Rectal smooth muscle tissue (tissue), 1 donor: ENCODE measurements around the gene AKT2.

Experiments used
- H3K27ac ChIP-seq: one replicate; pipeline ENCODE4 v1.7.0; 2013; ENCODE audit warnings: low read depth, low read length, inconsistent platforms
- H3K27me3 ChIP-seq: one replicate; pipeline ENCODE4 v1.7.0; 2013; ENCODE audit warnings: low read length; ENCODE audit not compliant: control insufficient read depth, insufficient read depth
- H3K36me3 ChIP-seq: one replicate; pipeline ENCODE4 v1.7.0; 2013; ENCODE audit warnings: low read length; ENCODE audit not compliant: control insufficient read depth, insufficient read depth
- H3K4me1 ChIP-seq: one replicate; pipeline ENCODE4 v1.7.0; 2013; ENCODE audit warnings: low read length; ENCODE audit not compliant: control insufficient read depth, insufficient read depth
- H3K4me3 ChIP-seq: one replicate; pipeline ENCODE4 v1.7.0; 2013; ENCODE audit warnings: low read length
- H3K9ac ChIP-seq: one replicate; pipeline ENCODE4 v1.7.0; 2013; ENCODE audit warnings: low read length

The AKT2 gene

DNA sequence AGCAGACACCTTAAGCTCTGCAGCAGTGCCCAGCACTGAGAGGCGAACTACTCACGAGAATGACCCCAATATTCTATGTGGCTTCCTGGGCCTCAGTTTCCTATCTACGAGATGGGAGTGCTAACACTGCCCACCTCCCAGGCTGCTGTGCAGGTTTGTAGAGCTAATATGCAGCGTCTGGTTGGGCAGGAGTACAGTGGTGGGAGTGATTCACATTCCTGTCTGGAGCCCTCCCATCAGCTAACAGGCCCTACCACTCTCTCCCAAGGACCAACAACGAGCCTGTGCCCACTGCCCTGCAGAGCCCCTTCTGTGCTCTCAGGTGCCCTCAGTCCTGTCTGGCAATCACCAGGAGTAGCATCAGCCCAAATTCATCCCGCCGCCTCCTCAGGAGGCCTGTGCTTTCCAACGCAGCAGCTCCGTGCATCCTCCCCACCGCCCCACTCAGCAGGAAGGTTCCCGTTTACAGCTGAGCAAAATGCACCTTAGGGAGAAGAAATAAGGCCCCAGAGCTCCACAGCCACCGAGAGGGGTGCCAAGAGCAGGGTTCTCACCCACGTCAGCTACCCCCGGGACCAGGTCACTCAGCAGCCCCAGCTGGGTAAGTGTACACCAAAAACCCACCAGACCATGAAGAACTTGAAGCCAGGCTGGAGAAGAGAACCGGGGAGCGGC lies 6.6 kb downstream of the AKT2 start:
- Histone ChIP-seq H3K27ac (peak overlapping the region; percentile 60), H3K36me3 (no peaks in the 10 kb centered on the region), H3K4me3 (peak overlapping the region; percentile 14), H3K4me1 (peaks cover 25% of the 10 kb centered on the region), H3K9ac (no peak overlapping the region), H3K27me3 (no peaks in the 10 kb centered on the region)

DNA sequence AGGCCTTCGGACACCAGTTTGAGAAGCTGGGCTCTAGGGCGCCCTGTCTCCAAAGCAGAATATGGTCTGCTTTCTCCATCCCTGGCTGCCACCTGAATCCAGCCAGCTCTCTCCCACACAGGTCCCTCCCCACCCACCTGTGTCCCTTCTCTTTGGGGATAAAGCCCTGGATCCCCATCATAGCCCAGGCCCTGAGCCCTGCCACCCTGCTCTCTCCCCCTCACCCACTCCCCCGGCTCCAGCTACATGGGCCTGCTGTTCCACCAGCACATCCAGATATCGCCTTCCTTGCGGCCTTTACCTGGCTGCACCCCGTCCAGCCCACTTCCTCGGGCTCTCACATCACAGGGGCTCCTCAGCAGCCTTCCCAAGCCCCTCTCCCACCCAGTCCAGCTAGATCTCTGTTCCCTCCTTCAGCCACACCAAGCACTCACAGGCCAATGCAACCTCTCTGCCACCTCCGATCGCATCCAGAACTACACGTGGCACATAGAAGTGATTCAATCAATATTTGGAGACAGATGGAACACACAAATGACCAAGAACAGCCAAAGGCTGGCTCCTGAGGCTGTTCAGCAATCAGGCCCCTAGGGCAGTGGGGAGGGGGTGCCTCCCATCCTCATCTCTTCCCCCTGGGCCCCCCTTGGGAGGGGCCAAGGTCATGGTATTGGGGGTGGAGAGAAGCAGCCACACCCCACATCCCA lies 7.6 kb downstream of the AKT2 start:
- Histone ChIP-seq H3K9ac (no peak overlapping the region), H3K4me1 (peaks cover 17% of the 10 kb centered on the region), H3K4me3 (no peak overlapping the region), H3K27ac (no peak overlapping the region), H3K36me3 (no peaks in the 10 kb centered on the region), H3K27me3 (no peaks in the 10 kb centered on the region)

DNA sequence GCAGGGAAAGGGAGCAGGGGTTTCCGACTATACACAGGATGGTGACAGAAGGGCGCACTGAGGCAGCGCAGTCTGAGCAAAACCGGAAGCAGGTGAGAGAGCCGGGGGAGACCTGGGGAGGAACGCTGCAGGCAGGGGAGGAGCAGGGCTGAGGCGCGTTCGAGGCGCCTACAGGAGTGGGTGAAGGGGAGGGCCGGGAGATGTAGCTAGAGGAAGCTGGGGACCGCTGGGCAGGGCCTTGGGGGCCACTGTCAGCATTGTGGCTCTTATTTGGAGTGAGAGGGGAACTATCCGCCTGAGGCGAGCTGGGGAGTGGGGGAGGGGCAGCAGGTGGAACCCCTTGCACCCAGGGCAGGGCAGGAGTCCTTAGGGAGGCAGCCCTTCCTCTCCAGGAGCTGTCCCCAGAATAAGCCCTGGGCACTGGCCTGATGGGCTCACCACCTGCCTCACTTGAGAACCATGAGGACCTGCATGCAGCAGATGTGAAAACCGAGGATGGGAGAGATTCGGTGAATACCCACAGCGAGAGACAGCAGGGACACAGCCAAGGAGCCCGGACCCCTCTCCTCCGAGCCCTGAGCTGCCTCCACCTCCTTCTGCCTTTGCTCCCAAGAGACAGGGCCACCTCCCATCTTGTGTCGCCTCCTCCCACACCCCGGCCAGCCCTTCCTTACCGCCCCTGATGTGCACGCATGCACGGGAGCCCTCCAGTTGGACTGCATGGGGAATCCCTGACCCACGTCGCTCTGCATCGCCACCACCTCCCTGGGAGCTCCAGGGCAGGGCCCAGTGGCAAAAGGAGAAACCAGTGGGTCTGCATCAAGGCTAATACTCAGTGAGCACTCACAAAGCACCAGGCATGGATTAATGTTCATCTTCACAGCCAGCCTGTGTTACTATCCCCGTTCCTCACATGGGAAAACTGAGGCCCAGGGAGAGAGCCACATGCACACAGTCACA lies 10.3 kb downstream of the AKT2 start:
- Histone ChIP-seq H3K36me3 (no peaks in the 10 kb centered on the region), H3K27me3 (no peaks in the 10 kb centered on the region), H3K9ac (no peak overlapping the region), H3K4me3 (peak overlapping the region; percentile 4), H3K27ac (no peak overlapping the region), H3K4me1 (peaks cover 6% of the 10 kb centered on the region)

DNA sequence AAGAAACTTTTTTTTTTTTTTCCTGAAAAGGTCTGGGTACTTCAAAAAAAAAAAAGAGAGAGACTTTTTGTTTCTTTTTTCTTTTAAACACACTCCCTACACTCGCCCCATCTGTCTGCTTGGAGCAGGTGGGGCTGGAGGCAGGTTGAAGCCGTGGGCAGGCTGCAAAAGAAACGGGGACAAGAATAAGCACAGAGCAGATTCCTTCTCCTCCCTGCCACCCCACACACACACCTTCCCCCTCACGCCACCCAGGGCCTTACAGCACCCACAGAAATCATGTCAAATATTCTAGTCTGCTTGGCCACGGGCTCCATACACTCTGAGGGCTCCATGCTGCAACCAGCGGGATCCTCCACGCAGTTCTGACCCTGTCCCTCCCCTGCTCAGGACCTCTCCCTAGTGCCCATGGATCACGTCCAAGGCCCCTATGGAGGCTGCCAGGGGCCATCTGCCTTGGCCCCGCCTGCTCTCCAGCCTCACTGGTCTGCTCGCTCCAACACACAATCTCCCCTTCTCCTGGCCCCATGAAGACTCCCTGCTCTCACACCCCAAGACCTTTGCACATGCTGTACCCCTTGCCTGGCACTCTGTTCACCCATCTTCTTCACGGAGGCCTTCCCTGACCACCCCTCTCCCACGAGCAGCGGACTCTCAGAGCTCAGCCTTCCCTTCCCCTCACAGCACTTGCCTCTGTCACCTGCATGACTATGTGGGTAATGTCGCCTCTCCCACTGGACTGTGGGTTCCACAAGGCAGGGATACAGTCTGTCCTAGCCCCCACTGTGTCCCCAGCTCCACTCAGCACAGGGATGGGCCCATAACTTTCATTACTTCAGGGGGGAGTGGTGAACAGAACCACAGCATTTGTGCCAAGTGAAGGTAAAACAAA lies 11.4 kb downstream of the AKT2 start:
- Histone ChIP-seq H3K27ac (no peak overlapping the region), H3K36me3 (no peaks in the 10 kb centered on the region), H3K27me3 (no peaks in the 10 kb centered on the region), H3K4me3 (no peak overlapping the region), H3K9ac (no peak overlapping the region), H3K4me1 (no peaks in the 10 kb centered on the region)

DNA sequence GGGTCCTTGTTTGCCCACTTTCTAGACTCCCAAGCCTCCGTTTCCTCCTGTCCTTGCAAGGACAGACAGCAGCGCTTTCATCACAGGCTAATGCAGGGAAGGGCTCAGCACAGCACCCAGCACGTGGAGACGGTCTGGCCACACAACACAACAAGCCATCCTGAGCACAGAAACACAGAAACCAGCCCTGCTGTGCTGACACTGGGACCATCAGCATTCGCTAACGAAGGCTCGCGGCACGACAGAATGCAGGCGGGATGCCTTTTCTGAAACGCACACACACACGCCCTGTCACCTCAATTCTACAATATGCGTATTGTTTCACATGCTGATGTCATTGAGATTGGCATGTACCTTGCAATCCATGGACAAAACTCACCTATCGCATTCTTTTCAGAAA lies 12.9 kb downstream of the AKT2 start:
- H3K36me3 ChIP-seq = no peaks in the 10 kb centered on the region
- no peaks in the 10 kb centered on the region for H3K4me1 ChIP-seq
- no peak overlapping the region for H3K9ac ChIP-seq
- H3K4me3 ChIP-seq = no peak overlapping the region
- H3K27me3 ChIP-seq = no peaks in the 10 kb centered on the region
- H3K27ac ChIP-seq = no peak overlapping the region

DNA sequence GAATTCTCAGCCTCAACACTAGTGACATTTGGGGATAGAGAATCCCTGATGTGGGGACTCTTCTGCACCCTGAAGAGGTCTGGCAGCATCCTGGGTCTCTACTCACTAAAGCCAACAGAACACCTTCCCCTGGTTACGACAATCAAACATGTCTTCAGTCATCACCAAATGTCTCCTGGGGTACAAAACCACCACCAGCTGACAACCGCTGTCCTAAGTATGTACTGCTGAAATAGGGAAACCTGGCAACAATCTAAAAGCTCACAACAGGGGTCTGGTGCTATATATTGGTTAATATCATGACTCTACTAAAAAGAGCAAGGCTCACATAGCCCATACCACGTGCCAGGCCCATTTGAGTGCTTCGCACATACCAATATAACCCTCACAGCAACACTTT lies 13.4 kb downstream of the AKT2 start:
- Histone ChIP-seq H3K4me3 (no peak overlapping the region), H3K9ac (no peak overlapping the region), H3K36me3 (no peaks in the 10 kb centered on the region), H3K27me3 (no peaks in the 10 kb centered on the region), H3K4me1 (no peaks in the 10 kb centered on the region), H3K27ac (no peak overlapping the region)

DNA sequence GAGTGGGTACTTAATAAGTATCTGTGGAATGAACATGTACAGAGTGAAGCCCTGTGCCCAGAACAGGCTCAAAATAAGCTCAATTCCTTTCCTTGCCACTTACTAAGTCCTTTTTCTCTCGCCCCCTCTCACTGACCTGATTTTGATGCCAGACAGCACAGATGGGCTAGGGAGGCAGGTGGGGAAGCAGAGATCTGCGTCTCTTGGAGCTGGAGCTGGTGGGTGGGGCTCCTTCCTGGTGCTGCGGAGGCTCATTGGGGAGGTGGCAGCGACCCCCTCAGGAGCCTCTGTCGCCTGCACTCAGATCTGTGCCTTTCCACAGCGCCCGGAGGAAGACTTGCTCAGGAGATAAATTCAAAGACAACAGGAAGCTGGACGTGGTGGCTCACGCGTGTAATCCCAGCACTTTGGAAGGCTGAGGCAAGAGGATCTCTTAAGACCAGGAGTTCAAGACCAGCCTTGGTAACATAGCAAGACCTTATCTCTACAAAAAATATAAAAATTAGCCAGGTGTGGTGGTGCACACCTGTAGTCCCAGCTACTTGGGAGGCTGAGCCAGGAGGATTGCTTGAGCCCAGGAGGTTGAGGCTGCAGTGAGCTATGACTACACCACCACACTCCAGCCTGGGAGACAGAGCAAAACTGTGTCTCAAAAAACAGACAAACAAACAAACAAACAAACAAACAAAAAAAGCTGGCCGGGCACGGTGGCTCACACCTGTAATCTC lies 14.6 kb downstream of the AKT2 start:
- Histone ChIP-seq H3K27ac (no peak overlapping the region), H3K36me3 (no peaks in the 10 kb centered on the region), H3K4me1 (peaks cover 5% of the 10 kb centered on the region), H3K9ac (no peak overlapping the region), H3K4me3 (no peak overlapping the region), H3K27me3 (no peaks in the 10 kb centered on the region)

DNA sequence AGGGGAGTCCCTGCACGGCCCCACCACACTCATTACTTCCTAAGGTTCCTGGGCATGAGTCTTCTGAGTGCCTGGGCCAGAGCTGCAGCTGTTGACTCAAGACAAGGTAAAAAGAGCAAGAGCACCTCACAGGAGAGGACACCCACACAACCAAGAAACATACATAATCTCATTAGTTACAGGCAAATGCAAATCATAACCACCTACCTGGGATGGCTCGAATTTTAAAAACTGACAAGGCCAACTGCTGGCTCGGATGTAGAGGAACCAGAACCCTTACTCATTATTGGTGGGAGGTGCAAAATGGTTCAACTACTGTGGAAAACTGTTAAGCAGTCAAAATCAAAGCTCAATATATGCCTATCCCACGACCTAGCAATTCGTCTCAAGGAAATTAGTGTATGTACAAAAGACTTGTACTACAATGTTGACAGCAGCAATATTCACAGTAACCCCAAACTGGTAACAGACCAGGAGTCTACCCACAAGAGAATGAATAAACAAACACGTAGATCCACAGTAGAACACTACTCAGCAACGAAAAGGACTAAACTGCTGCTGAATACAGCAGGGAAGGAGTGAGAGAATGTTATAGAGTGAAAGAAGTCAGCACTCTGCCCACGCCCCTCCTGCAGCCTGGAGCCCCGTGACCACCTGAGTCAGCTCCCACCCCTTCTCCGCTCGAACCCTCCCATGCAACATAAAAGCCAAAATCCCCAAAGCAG lies 15.8 kb downstream of the AKT2 start:
- Histone ChIP-seq H3K9ac (no peak overlapping the region), H3K4me3 (no peak overlapping the region), H3K36me3 (peaks cover 7% of the 10 kb centered on the region), H3K4me1 (peaks cover 5% of the 10 kb centered on the region), H3K27ac (no peak overlapping the region), H3K27me3 (no peaks in the 10 kb centered on the region)

DNA sequence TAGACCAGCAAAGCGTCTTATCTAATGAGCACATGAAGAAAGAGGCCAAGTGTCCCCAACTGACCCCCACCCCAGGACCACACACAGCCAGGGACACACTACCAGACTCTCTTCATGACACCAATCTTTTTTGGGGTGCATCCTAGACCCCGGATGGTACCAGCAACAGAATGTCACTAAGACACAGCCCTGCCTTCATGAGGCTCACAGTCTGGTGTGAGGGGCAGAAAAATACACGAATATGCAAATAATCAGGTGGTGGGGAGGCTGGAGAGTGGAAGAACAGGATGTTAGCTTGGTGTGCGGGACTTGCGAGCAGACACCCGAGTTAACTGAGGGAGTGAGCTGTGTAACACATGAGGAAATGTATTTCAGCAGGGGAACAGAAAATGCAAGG lies 17.5 kb downstream of the AKT2 start:
- no peak overlapping the region for H3K27ac ChIP-seq
- no peaks in the 10 kb centered on the region for H3K27me3 ChIP-seq
- H3K4me1 ChIP-seq = peaks cover 5% of the 10 kb centered on the region
- H3K9ac ChIP-seq = no peak overlapping the region
- H3K36me3 ChIP-seq = peaks cover 16% of the 10 kb centered on the region
- no peak overlapping the region for H3K4me3 ChIP-seq

DNA sequence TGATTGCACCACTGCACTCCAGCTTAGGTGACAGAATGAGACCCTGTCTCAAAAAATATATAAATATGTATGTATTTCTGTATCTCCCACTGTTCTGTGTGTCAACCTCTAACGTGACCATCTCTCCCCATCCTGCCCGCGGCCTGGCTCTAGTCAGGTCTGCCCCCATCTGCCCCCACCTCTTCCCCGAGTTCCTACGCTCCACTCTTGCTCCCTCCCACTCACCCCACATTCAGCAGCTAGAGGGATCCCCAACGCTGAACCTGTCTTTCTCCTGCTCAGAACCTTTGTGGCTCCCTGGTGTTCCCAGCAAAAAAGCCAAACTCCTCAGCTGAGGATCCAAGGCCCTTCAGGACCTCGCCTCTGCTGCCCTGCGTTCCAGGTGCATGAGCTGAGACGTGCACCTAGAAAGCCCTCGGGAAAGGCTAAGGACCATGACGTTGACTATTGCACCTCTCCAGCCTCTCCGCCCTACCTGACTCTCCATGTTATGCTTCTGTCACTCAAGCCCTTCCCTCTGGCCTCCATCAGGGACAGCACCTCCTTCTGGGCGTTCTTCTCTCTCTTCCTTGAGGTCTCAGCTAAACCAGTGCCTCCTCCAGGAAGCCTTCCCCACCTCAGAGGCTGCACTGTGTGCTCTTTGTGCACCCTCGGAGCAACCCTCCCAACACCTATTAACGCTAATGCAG lies 18.1 kb downstream of the AKT2 start:
- Histone ChIP-seq H3K27ac (no peak overlapping the region), H3K4me1 (peaks cover 5% of the 10 kb centered on the region), H3K27me3 (no peaks in the 10 kb centered on the region), H3K4me3 (no peak overlapping the region), H3K9ac (no peak overlapping the region), H3K36me3 (peaks cover 18% of the 10 kb centered on the region)
